Lower leg skin (tissue), 4 donors: Measurements from ENCODE around the gene LAMP5. TPM values are rescaled to one million over a fixed set of nuclear protein-coding genes. Genes with fewer than 3 reads are reported as not detected.

ENCODE experiments used
- DNase-seq, 2 donors: peaks; one replicate each; pipeline ENCODE4 v3.0.0-alpha.2; 2019; ENCODE audit warnings: low spot score in 2 of 2
- H3K4me3 ChIP-seq: fragments of 200-600 bp; sonication (generic); 2 replicates; pipeline ENCODE4 v1.5.1; 2017; ENCODE audit warnings: mild to moderate bottlenecking, low read depth; ENCODE audit not compliant: poor library complexity, severe bottlenecking
- CTCF ChIP-seq, 3 donors: fragments of 450-650 bp; IDR thresholded peaks; one replicate each; pipeline ENCODE4 v1.5.1; 2016; ENCODE audit warnings: antibody characterized with exemption in 3 of 3, mild to moderate bottlenecking in 3 of 3, moderate library complexity in 2 of 3
- POLR2A ChIP-seq, 2 donors: fragments of 450-650 bp; IDR thresholded peaks; one replicate each; pipeline ENCODE4 v1.6.1; 2016 to 2017; ENCODE audit warnings: antibody characterized with exemption in 2 of 2, mild to moderate bottlenecking in 1 of 2, moderate library complexity in 1 of 2
- WGBS, 2 donors: methylation state at CpG; one replicate each; pipeline ENCODE4 v1.1.5; 2018; 5-methylcytosine and 5-hydroxymethylcytosine counted together
- intact Hi-C: fragments of 100-400 bp; cut with DNase I; formaldehyde crosslinking; loops from one replicate; pipeline ENCODE4 v1.15.0; 2023; ENCODE audit warnings: low total_unique reads
- total RNA-seq, 4 donors: library from RNA; depleted of rRNA; stranded (reverse); fragments of >200 nt; gene quantifications; one replicate each; pipeline ENCODE4 v1.1.0, GENCODE V29; 2016

The LAMP5 gene
- total RNA-seq, 4 donors from 2014 or later, result 0.16 to 0.19 TPM; not detected in 2

- H3K4me3 ChIP-seq, result no peak overlapping the region
- DNase-seq, result no peak
- WGBS, 2 donors, result 60 to 69% methylated on average over 2 of the region's 2 CpGs
- intact Hi-C loops, result no loop called here
- TF ChIP-seq CTCF (IDR thresholded peaks at IDR 0.05) (no peak), POLR2A (IDR thresholded peaks at IDR 0.05) (no peak)
Measured at GRCh38 chr20:9501473-9501872, 12.9 kb upstream of the LAMP5 start.

GRCh38 chr20:9503526-9504245, 10.7 kb upstream of the LAMP5 start:
- H3K4me3 ChIP-seq, result no peak overlapping the region
- TF ChIP-seq CTCF (IDR thresholded peaks at IDR 0.05), result no peak
- TF ChIP-seq POLR2A (IDR thresholded peaks at IDR 0.05), result no peak
- no peak for DNase-seq
- 39 to 40% methylated on average over 9 of the region's 9 CpGs for WGBS, 2 donors
- intact Hi-C loops, result no loop called here

GRCh38 chr20:9506280-9506821, 8.0 kb upstream of the LAMP5 start:
- 10% methylated on average over 34 of the region's 34 CpGs for WGBS, 2 donors
- H3K4me3 ChIP-seq, result no peak overlapping the region
- TF ChIP-seq POLR2A (IDR thresholded peaks at IDR 0.05), result no peak
- TF ChIP-seq CTCF (IDR thresholded peaks at IDR 0.05), result no peak
- no peak for DNase-seq
- intact Hi-C loops, result no loop called here

- intact Hi-C loops, result no loop called here
- 5 to 6% methylated on average over 31 of the region's 31 CpGs for WGBS, 2 donors
- no peak for DNase-seq
- TF ChIP-seq CTCF (IDR thresholded peaks at IDR 0.05) (no peak), POLR2A (IDR thresholded peaks at IDR 0.05) (no peak)
- H3K4me3 ChIP-seq, result no peak overlapping the region
Measured at GRCh38 chr20:9506964-9507369, 7.4 kb upstream of the LAMP5 start.

- TF ChIP-seq POLR2A (IDR thresholded peaks at IDR 0.05) (no peak), CTCF (IDR thresholded peaks at IDR 0.05) (no peak)
- 11 to 19% methylated on average over 36 to 37 of the region's 37 CpGs for WGBS, 2 donors
- no peak for DNase-seq
- H3K4me3 ChIP-seq, result no peak overlapping the region
- intact Hi-C loops, result no loop called here
Measured at GRCh38 chr20:9507544-9508239, 6.7 kb upstream of the LAMP5 start.
